Suprapubic skin (tissue), 4 donors: ENCODE measurements around the gene TMC7.

Source experiments
- EP300 ChIP-seq: sonication (generic); formaldehyde crosslinking; IDR thresholded peaks from one replicate; pipeline ENCODE4 v1.6.1; 2017; ENCODE audit warnings: antibody characterized with exemption
- POLR2AphosphoS5 ChIP-seq, 3 donors: sonication (generic); formaldehyde crosslinking; IDR thresholded peaks; one replicate each; pipeline ENCODE4 v1.6.1; 2017; ENCODE audit warnings: antibody characterized with exemption in 3 of 3
- TF ChIP-seq, protein P1 (sequence below), 2 donors: fragments of 200-600 bp in 1 of 2; fragments of 450-650 bp in 1 of 2; sonication (generic) in 1 of 2; IDR thresholded peaks; one replicate each; pipeline ENCODE4 v1.5.1; 2016 to 2019; ENCODE audit warnings: antibody characterized with exemption in 2 of 2, mild to moderate bottlenecking in 1 of 2, moderate library complexity in 1 of 2

DNA sequence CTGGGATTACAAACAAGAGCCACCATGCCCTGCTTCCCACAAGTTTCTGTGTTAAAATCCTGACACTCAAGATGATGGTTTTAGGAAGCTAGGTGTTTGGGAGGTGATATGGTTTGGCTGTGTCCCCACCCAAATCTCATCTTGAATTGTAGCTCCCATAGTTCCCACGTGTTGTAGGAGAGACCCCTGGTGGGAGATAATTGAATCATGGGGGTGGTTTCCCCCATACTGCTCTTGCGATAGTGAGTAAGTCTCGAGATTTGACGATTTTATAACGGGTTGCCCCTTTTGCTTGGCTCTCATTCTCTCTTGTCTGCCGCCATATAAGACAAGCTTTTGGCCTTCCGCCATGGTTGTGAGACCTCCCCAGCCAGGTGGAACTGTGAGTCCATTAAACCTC is 40.3 kb upstream of the TMC7 start:
- TF ChIP-seq POLR2AphosphoS5 (IDR thresholded peaks at IDR 0.05): no peak
- TF ChIP-seq, protein P1, sequence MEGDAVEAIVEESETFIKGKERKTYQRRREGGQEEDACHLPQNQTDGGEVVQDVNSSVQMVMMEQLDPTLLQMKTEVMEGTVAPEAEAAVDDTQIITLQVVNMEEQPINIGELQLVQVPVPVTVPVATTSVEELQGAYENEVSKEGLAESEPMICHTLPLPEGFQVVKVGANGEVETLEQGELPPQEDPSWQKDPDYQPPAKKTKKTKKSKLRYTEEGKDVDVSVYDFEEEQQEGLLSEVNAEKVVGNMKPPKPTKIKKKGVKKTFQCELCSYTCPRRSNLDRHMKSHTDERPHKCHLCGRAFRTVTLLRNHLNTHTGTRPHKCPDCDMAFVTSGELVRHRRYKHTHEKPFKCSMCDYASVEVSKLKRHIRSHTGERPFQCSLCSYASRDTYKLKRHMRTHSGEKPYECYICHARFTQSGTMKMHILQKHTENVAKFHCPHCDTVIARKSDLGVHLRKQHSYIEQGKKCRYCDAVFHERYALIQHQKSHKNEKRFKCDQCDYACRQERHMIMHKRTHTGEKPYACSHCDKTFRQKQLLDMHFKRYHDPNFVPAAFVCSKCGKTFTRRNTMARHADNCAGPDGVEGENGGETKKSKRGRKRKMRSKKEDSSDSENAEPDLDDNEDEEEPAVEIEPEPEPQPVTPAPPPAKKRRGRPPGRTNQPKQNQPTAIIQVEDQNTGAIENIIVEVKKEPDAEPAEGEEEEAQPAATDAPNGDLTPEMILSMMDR (IDR thresholded peaks at IDR 0.05): no peak
- TF ChIP-seq EP300: no peak
